ENCODE data around the gene MATN3. TPM values are rescaled to one million over a fixed set of nuclear protein-coding genes. Genes with fewer than 3 reads are reported as not detected.

The MATN3 gene
- total RNA-seq, 2 donors from 2014 or later, result 0.15 to 0.42 TPM

DNA sequence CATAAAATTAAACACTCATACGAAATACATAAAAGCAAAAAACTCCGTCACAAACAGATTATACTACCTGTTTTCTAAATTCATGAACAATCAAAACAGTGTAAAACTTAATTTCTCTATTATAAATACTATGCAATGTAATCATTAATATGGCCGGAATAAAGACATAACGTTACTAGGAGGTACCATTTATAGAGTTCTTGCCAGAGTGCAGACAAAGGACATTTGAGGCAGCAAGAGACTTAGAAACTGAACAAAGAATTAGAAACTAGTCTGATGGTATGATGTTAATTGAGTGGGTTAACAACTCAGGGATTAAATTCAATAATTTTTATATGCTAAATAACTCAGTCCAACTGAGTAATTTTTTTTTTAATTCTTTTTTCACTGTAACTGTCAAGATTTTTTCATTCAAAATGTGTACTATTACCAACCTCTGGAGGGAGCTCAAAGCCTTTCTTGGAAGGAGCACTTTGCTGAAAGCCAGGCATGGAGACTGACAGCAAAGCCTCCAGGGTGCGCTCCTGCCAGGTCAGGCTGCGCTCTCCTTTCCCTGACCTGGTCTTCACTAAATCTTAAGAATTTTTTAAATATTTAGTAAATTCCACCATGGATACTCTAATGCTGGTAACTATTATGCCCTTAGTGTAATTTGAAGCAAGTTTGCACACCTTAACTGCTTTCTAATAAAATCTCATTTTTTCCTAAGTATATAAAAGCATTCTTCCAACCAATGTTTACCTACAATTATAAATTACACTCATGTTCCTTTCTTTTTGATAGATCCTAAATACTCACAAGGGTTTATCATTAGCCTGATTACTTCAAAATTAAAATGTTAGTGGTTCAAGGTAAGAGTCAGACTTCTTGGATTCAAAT, 56.7 kb downstream of the MATN3 start:
- DNase-seq (peak; percentile 40 to 55), ATAC-seq (peak; percentile 98)
- intact Hi-C loops (cut with DNase I, micrococcal nuclease), result loop anchor here in 1 of 2 donors (5.0 kb wide), 1 partner anchor 142 kb away; no protein-coding TSS in a partner anchor

DNA sequence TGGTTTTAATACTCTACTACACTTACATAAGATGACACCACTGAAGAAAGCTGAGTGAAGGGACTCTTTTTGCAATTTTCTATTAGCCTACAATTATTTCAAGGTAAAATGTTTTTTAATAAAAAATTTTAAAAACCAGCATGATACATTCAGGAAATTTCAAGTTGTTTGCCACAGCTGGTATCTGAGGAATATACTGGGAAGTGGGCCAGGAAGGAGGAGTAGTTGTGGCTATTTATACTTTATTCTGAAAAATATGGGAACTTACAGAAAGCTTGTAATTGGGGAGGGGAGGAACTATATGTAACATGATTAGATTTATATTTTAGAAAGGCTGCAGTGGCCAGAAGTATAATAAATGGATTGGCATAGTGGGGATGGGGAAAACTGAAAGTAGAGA, 63.4 kb downstream of the MATN3 start:
- no peak for DNase-seq
- intact Hi-C loops (cut with DNase I, micrococcal nuclease), result no loop called here
- ATAC-seq, result no peak

DNA sequence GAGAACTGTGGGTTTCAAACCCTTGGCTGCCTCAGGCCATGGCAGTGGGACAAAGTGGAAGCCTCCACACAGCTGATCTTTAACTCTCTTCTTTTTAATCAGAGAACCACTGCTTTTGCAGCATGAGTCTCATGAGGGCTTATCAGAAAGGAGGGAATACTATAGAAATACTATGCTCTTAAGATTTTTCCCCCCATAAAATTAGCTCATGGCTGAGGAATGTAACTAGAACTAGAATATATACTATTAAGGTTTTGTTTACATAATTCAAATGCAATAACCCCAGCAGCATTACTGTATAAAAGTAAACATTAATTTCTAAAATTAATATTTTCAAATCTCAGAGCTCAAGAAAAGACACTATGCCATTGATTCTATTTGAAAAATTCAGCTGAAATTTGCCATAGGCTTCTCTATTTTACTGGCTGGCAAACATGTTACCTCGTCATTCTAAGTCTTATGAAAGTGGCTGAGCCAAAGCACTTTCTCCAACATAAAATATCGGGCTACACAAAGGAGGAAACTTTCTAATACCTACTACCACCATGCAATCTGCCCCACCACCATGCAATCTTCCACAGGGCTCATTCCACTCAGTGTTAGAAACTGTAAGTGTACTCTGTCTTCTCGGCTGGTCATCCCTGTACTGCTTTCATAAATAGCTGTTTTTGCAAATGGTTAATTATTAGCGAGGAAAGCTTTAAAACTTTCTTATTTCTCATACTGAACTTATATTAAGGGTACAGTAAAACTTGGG, 65.1 kb downstream of the MATN3 start:
- DNase-seq, result no peak
- ATAC-seq, result no peak
- intact Hi-C loops (cut with DNase I, micrococcal nuclease), result no loop called here

DNA sequence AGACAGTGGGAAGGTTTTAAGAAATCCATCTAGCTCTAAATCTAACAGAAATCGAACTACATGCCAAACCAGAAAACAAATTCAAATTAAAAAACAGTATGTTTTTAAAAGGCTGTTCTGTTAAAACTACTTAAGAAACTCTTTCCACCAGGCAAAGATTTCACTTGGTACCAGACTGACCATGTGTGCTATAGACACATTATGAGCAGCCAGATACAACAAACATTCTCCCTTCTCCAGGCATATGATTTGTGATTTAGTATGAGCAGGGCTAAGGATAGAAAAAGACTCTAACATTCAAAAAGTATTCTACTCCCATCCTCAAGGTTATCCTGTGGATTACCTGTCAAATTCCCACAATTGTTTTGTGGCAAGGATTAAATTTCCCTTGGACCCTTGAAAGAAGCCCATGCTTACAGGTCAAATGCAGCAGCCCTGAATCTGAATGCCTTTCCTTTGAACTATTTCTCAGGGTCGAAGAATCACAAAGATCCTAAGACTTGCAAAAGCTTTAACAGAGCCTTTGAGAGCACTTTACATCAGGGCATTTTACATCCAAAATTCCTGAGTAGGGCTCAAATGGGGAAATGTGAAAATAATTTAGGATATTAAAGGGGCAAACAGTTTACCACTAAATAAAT, 68.1 kb downstream of the MATN3 start:
- ATAC-seq (no peak), DNase-seq (no peak)
- intact Hi-C loops (cut with DNase I, micrococcal nuclease), result no loop called here

DNA sequence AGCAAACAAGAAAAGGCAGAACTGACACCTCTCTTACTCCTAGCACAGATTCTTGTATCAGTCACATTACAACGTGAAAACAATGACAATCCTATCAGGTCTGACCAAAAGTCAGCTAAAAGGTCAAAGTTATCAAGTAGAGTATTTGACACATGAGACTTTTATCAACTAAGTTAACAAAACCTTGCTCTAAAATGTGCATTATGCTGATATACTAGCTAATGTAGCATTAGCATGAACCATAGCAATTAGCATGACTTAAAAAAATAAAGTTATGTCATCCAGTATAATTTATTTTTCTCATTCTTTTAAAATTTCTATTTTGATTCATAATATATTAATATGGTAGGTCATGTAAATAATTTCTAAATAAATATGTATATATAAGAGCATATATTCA, 69.3 kb downstream of the MATN3 start:
- no peak for ATAC-seq
- no peak for DNase-seq
- intact Hi-C loops (cut with DNase I, micrococcal nuclease), result no loop called here

DNA sequence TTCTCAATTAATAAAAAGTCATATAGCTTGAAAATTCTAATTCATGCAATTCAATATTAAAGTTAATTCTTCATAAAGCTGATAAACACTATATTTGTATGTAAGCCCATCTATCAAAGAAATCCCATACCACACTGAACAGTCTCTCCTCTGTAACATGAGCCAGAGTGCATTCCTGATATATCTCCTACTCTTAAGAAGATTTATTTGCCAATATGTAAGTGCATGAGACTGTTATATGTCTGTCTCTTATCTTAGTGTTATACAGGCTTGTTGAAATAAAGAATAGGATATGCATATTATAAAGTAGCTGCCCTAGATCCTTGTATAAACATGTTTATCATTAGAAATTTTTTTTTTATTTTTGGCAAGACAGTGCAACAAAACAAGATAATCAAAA, 70.3 kb downstream of the MATN3 start:
- intact Hi-C loops (cut with DNase I, micrococcal nuclease), result no loop called here
- ATAC-seq, result no peak
- DNase-seq, result no peak

Other genes with a start within 250 kb of the MATN3 start
- 10 to 100 TPM in 1 of 2 donors, 1 to 10 TPM in 1; 9.8 to 10.4 TPM for gene TTC32, start 110.7 kb downstream of the MATN3 start, total RNA-seq
- gene WDR35, start 22.6 kb downstream of the MATN3 start, total RNA-seq, result 1 to 10 TPM; 2.4 to 3.1 TPM
- 100 to 1,000 TPM; 151 to 168 TPM for gene LAPTM4A, start 39.0 kb upstream of the MATN3 start, total RNA-seq
- 100 to 1,000 TPM; 159 to 184 TPM for gene SDC1, start 212.5 kb upstream of the MATN3 start, total RNA-seq